HG03196 (cell line): Measurements from ENCODE around the gene PHF20.
"Not testable (repeated sequence)": the region's sequence is repeated elsewhere in the genome, so short reads cannot be mapped to it uniquely, and the experiment has no call there.

Experiments
- ATAC-seq: cut with Tn5 transposase; IDR thresholded peaks from one replicate; pipeline ENCODE4 v1.9.1; 2021; ENCODE audit not compliant: unreplicated experiment

Gene PHF20

DNA sequence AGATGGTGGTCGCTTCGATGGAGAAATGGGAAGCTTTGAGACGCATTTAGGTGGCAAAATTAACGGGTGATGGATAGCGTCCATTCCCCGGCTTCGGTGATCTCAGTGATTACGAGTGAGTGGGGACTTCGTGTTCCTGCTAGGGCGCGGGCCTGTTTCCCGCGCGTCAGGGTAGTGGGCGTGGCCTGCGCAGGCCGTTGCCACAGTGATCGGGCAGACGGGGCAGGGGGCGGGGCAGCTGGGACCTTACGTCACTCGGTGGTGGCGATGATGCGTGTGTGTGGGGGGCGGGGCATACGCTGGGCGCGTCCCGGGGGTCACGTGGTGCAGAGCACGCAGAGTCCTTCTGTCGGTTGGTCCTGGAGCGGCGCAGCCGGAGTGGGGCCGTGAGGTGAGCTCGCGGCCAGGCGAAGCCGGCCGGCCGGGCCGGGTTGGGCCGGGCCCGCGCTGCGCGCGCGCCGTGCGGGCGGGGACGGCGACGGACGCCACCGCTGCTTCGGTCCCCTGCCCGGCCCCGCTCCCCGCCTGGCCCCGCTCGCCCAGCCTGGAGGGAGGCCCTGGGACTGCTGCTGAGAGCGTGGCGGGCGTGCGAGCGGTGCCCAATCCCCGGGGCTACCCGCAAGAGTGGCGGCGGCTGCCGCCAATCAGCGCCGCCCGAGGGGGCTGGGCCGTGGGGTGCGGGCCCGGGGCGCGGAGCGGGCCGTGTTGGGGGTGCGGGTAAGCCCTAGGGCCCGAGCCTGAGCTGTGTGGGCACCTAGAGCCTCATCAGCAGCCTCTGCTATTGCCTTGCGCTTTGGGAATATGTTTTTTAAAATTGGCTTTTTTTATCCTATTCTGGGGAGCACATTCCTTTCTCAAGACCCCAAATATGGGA, at the start of gene PHF20:
PHF20 (plus strand) TSS at position 327 of the 874 bp plus-strand sequence. CDS start 29,508 bp downstream, outside the sequence.
- peak; percentile 73 for ATAC-seq

GRCh38 chr20:35723275-35723639, 48.6 kb upstream of the PHF20 start:
- ATAC-seq: not testable (repeated sequence)

GRCh38 chr20:35723652-35724320, 48.0 kb upstream of the PHF20 start:
- ATAC-seq: not testable (repeated sequence)

GRCh38 chr20:35724321-35725230, 47.2 kb upstream of the PHF20 start:
- no peak for ATAC-seq

DNA sequence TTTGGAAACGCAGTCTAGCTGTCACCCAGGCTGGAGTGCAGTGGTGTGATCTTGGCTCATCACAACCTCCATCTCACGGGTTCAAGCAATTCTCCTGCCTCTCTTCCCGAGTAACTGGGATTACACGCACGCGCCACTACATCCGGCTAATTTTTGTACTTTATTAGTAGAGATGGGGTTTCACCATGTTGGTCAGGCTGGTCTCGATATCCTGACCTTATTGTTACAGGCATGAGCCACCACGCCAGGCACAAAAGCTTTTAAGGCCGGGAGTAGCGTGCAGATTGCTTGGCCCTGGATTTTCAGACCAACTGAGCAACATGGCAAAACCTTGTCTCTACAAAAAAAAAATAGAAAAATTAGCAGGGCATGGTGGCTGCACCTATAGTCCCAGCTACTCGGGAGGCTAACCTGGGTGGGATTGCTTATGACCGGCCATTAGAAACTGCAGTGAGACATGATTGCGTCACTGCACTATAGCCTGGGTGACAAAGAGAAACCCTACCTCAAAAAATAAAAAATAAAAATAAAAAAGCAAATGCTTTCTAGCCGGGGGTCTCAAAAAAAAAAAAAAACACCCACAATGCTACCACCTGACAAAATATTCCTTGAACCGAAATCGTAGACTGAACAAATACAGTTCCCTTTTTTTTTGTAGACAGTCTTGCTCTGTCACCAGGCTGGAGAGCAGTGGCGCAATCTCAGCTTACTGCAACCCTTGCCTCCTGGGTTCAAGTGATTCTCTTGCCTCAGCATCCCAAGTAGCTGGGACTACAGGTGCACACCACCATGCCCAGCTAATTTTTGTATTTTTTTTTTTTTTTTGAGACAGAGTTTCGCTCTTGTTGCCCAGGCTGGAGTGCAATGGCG, 44.7 kb upstream of the PHF20 start:
- ATAC-seq: no peak

GRCh38 chr20:35729283-35729807, 42.5 kb upstream of the PHF20 start:
- no peak for ATAC-seq

DNA sequence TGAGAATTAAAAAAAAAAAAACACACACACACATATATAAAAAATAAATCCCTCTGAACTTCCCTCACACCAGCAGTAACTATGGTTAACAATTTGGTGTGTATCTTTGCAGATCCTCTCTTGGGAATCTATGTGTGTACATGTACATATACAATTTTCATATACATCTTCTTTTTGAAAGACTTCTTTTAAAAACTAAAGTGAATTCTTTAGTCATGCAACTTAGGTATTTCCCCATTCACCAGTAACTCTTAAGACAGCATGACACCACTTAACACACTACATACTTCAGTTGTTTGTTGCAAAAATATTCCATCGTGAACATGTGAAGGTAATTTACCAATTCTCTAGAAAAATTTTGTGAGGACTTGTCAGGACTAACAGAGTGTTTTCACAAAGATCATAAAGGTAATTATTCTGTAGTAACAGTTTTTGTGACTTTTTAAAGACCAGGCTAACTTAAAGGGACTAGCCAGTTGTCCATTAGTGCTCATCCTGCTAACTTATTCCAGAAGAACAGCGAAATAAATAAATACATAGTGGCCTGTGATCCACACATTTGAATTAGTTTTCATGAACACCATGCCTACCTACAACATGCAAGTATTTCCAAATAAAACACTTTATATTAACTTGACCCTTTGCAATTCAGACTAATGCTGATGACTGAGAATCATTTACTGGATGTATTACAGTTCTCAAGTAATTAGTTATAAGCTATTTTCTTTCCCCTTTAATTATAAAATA, 41.8 kb upstream of the PHF20 start:
- ATAC-seq: no peak

GRCh38 chr20:35730583-35731468, 41.0 kb upstream of the PHF20 start:
- no peak for ATAC-seq

- no peak for ATAC-seq
Observed at GRCh38 chr20:35731469-35731788, 40.4 kb upstream of the PHF20 start.

DNA sequence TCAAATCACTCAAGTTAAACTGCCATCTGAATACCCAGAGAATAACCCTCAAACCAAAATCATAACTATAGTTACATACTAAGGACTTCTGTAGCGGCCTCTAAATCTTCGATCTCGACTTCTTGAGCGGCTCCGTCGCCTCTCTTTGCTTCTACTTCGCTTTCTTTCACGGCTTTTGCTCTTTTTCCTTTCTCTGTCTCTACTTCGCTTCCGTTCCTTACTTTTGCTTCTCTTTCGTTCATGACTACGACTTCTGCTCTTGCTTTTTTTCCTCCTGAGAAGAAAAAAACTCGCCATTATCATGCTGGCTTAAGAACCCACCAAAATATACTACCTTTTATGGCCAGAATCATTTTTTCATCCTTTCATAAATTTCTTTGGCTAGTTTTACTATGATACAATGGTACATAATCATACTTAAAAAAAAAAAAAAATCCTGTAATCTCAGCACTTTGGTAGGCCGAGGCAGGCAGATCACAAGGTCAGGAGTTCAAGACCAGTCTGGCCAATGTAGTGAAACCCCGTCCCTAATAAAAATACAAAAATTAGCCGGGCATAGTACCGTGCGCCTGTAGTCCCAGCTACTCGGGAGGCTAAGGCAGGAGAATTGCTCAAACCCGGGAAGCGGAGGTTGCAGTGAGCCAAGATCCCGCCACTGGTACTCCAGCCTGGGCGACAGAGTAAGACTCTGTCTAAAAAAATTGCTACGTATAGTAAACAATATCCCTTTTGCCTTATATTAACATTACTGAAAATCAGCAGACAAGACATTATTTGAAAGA, 39.8 kb upstream of the PHF20 start:
- no peak for ATAC-seq

DNA sequence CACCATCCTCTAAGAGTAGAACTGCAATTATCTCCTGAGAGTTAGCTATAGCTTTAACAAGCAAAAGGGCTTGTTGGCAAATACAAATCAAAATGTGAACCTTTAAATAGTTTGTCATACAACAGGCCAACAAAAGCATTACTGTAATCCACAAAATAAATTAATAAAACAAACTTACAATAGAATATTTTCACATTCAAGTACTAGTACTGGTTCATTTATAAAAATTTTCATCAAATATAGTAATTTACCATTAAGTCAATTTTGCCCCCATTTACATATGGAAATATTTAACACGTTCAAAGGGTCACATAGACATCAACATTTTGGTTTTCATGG, 39.2 kb upstream of the PHF20 start:
- ATAC-seq: no peak

DNA sequence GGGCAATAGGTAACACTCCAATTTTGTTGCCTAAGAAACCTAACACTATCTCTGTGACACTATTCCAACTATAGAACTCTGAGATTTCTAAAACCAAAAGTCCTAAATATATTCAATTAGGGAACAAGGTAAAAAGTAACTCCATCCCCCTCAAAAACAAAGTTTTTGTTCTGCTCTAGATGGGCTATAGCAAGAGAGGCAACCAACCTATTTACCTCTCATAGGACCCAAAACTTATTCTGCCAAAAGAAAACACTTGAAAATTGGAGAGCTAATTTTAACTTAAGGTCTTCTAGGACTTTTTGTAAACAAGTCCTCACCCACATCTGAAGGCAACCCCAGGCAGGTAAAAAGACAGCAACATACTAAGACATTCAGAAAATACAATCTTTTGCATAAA, 37.4 kb upstream of the PHF20 start:
- no peak for ATAC-seq

DNA sequence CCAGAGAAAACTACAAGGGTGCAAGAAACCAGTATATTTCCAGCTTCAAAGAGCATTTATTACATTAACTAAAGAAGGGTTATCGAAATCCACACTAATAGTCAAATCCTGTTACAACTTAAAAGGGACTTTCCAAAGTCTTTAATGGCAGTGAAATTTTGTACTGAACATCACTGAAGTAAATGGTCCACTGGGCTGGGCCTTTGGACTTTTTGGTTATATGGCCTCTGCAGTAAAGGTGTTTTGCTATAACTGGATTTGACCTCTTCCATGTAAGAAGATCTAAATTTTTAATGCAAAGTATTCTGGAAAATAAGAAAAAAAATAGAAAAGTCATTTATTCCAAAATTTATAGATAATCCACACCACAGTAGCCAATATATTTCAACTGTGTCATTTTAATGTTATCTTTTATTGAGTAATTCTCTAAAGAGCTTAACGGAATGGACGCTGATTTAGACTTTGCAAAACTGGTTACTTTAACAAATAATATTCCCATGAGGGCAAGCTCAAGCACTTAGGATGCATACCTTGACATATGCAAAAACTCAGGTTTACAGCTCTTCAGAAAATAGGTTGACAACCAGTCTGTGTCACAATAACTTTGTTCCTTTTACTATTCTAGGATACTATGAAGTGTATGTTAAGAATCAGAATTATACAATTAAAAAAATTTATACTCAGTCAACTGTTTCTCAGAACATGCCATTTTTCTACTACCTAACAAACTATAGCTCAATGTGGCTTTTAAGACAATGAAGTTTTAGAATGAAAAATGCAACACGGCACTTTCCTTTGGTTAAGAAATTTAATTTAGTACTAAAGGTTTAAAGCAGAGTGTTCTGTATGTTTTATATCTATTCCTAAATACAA, 36.8 kb upstream of the PHF20 start:
- no peak for ATAC-seq

DNA sequence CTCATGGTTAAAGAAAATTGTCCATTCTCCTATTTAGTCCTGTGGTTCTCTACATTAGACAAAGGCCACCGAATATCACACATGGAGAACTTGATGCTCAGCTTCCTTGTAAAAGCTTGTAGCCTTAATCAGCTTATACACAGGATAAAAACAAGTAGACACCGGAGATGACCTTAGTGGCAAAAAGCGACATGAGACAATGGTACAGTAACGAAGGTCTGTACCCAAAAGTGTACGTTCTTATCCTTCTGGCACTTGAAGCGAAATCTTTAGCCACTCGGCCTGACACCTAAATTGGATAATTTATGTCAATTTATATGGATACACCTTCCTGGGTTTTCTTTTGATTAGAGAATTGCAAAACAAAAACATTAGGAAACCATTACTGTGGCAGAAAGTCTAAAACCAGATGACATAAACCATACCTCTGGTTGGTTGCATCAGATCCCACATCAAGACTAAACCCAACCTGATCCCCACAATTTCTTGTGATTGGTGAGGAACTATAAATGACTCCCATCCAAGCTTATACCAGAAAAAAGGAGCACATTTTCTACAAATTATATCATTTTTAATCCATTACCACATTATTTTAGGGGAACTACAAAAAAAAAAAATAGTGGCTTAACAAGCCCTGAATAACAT, 35.9 kb upstream of the PHF20 start:
- ATAC-seq: no peak

DNA sequence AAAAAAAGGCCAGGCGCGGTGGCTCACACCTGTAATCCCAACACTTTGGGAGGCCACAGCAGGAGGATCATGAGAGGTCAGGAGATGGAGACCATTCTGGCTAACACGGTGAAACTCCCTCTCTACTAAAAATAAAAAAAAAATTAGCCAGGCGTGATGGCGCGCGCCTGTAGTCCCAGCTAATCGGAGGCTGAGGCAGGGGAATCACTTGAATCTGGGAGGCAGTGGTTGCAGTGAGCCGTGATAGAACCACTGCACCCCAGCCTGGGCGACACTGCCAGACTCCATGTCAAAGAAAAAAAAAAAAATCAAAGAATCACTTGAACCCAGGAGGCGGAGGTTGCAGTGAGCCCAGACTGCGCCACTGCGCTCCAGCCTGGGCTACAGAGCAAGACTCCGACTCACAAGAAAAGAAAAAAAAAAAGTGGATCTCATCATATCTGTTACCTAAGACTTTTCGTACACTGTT, 33.9 kb upstream of the PHF20 start:
- ATAC-seq: no peak

- no peak for ATAC-seq
Observed at GRCh38 chr20:35738410-35739179, 33.2 kb upstream of the PHF20 start.
